GM18519 (cell line): ENCODE measurements around the gene ASTL.

ENCODE experiments used
- ATAC-seq: cut with Tn5 transposase; IDR thresholded peaks from one replicate; pipeline ENCODE4 v1.9.1; 2021; ENCODE audit warnings: mild to moderate bottlenecking, moderate library complexity; ENCODE audit not compliant: unreplicated experiment, low FRiP score

ASTL gene

GRCh38 chr2:96138179-96139145 lies at the start of gene ASTL:
Gene ASTL (minus strand): TSS chr2:96138502. CDS start chr2:96138436, 66 bp downstream.
- ATAC-seq, result no peak

DNA sequence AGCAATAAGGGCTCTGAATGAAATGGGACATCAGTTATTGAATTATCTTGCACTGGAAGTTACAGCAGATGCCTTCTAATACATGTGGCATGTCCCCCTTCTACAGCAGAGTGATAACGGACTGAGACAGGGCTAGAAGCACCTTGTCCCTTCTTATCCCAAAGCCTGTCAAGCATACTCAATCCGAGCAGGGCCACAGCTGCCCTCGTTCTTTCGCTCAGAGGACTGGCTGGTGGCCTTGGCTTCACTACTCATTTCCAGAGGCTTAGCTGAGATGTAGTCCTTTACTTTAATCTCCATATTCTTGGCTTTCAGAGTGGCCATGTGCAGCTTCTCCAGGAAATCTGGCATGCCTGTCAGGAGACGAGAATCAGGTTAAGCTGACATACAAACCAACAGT lies 48.3 kb upstream of the ASTL start:
- ATAC-seq, result no peak

- ATAC-seq, result no peak
Observed at GRCh38 chr2:96185516-96185915, 47.2 kb upstream of the ASTL start.

DNA sequence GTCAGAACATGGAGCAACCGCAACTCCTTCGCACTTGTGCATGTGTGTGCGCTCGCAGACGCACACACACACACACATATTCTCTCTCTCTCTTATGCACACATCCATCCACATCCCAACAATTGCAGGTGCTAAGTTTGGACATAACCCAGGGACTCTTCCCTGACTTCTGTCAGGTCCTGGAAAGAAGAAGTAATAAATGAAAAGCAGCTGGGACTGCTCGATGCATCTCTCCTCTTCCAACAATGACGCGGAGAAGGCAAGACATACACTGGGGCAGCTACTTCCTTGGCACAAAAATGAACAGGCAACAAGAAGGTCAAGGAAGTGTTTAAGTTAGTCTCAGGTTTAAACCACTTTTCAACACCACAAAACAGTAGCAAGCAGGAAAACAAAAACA lies 46.7 kb upstream of the ASTL start:
- ATAC-seq, result no peak

DNA sequence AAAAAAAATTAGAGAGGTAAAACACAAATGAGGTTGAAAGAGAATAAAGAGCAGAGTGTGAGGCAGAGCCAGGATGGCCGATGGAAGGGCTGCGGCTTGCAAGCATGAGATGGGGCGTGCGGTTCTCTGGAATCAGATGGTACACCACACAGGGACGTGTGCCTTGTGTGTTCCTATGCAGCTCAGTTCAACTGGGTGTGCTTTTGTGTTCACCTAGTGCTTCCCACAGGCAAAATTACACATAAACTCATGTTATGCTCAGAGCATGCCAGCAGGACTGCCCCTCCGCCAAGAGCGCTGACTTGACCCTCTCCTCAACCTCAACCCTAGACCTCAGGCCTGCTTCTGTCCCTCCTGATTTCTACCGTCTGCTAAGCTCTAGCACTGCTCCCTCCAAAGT lies 45.9 kb upstream of the ASTL start:
- no peak for ATAC-seq

GRCh38 chr2:96181529-96181928 lies 43.2 kb upstream of the ASTL start:
- ATAC-seq, result no peak

DNA sequence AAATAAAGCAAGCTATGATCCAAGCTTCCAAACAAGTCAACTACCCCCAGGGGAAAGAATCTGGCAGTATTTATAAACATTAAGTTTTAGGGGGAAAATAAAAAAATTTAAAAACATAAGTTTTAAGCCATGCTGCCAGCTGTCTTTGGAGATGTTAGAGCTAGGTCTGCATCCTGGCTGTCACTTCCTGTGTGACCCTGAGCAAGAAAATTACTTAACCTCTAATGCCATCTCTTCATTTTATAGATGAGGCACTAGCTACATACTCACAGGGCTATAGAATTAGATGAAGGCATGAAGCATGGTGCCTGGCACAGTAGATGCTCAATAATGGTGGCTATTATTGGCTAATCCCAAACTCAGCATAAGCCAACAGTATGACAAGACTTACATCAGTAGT lies 42.2 kb upstream of the ASTL start:
- no peak for ATAC-seq

- ATAC-seq, result no peak
Observed at GRCh38 chr2:96180002-96180401, 41.7 kb upstream of the ASTL start.

DNA sequence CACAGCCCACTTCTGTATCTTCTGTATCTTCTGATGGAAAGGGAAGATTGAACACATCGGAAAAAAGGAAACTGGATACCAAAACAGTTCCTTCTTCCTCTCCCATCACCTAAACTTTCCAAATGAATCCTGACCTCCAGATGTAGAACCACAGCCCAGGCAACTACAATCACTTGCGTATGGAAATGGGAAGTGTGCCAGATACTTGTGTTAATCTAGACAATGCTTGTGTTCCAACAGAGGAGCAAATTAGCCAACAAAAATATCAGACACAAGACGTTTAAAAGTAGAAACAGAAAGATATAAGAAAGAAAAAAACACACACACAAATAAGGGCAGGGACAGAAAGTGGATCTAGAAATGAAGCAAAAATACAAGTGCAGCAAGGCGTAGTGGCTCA lies 38.4 kb upstream of the ASTL start:
- no peak for ATAC-seq

- no peak for ATAC-seq
Observed at GRCh38 chr2:96175951-96176350, 37.6 kb upstream of the ASTL start.

DNA sequence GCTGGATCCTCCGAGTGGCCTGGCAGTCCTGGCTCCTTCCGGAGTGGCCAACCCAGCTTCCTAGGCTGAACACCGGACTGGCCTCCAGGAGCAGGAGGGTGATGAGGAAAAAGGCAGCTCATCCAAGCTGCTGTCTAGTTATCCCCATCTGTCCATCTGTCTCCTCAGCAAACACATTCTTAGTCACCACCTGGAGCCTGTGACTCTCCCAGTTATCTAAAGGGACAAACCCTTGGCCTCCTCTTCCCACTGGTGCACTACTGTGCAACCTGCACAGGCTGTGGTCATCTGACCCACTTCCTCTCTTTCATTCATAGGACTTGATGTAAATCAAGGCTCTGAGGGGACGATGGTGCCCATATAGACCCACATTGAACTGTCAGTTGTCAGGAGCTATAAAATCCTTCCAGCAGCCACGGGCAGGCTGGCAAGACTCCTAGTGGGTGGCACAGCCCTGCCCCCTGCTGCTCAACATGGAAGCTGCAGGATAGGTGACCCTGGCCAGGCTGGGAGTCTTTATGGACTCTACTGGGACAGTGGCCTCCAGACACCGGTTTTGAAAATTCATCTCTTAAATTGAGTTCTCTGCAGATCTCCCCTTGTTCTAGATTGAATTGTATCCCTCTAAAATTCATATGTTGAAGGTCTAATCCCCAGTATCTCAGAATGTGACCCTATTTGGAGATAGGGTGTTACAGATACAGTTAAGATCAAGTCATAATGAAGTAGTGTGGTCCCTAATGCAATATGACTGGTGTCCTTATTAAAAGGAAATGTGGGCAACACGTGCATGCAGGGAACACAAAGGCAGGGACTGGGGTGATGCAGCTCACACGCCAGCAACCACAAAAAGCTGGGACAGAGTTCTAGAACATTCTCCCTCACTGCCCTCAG lies 36.2 kb upstream of the ASTL start:
- no peak for ATAC-seq

GRCh38 chr2:96171831-96172230 lies 33.5 kb upstream of the ASTL start:
- no peak for ATAC-seq

DNA sequence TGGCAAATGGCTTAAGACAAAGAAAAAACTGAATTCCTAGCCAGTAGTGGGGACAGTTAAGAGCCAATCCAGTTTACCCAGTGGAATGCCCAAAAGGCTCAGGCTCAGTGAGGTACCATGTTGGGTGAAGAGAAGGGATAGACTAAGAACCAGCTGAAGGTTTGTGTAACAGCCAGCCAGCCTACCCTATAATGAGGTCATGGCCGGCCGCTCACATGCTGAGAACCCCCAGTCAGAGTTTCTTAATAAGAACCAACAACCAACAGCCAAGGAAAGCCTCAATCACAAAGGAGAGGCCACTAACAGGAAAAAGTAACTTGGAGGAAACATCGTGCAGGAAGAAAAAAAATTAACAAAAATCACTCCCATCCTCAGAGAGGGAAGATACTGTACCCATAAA lies 32.3 kb upstream of the ASTL start:
- no peak for ATAC-seq

DNA sequence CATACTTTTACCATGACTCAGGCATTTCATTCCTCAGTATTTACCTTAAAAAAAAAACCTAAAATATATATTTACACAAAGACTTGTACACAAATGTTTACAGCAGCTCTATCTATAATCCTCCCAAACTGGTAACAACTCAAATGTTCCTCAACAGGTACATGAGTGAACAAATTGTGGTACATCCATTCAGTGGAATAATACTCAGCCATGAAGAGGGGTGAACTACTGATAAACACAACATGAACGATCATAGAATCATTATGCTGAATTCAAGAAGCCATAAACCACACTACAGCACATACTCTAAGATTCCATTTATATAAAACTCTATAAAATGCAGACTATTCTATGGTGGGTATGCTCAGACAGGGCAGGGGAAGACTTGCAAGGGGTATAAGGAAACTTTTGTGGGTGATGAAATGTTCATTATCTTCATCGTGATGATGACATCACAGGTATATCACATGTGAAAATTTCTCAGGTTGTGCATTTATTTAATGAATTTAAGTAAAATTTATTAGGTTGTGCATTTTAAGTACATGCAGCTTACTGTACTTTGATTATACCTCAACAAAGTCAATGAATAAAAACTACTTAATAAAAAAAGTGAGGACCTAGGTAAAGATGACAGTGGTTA lies 31.7 kb upstream of the ASTL start:
- no peak for ATAC-seq

GRCh38 chr2:96167407-96168013 lies 29.2 kb upstream of the ASTL start:
- ATAC-seq, result no peak

- ATAC-seq, result peak; percentile 52
Observed at GRCh38 chr2:96164459-96165184, 26.3 kb upstream of the ASTL start.

DNA sequence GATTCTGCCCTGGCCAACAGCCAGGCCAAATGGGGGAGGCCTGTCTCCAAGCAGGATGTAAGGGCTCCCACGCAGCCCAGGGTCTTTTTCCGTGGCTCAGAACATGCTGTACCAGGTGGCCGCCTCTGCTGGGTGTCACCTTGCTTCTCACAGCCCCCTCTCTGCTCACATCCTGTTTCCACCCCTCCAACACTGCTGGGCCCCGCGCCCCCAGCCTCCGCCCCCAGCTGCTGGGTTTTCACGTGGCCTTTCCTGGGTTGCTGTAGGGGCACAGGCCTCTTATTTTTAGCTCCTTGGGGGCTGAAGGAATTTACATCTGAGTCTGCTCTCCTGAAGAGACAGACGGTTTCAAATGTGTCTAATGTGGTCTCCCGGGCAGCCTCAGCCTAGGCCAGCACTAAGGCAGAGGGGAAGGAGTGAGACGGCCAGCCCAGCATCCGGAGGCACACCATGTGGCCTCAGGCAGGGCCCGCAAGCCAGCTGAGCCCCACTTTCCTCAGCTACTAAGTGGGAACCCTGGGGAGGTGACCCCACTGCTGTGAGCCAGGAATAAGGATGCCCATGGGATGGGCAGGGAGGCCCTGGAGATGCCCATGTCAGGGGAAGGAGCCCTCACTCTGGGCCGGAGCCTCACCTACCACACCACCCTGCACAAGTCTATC lies 25.6 kb upstream of the ASTL start:
- peak; percentile 41 for ATAC-seq

- ATAC-seq, result peak; percentile 2
Observed at GRCh38 chr2:96163415-96163767, 25.1 kb upstream of the ASTL start.

GRCh38 chr2:96161898-96162297 lies 23.6 kb upstream of the ASTL start:
- ATAC-seq, result no peak
